Thyroid gland (tissue), 4 donors: ENCODE measurements around the gene MVB12B.

Experiments
- POLR2A ChIP-seq, 2 donors: fragments of 450-650 bp; IDR thresholded peaks; one replicate each; pipeline ENCODE4 v1.6.1; 2017; ENCODE audit warnings: antibody characterized with exemption in 2 of 2, mild to moderate bottlenecking in 2 of 2, moderate library complexity in 1 of 2
- TF ChIP-seq, protein P1 (sequence below), 6 experiments: fragments of 200-600 bp in 3 of 6; fragments of 450-650 bp in 3 of 6; sonication (generic) in 3 of 6; IDR thresholded peaks; one replicate each; pipeline ENCODE4 v1.5.1; 2016 to 2019; ENCODE audit warnings: antibody characterized with exemption in 6 of 6, mild to moderate bottlenecking in 2 of 6, inconsistent platforms in 1 of 6, moderate library complexity in 1 of 6

DNA sequence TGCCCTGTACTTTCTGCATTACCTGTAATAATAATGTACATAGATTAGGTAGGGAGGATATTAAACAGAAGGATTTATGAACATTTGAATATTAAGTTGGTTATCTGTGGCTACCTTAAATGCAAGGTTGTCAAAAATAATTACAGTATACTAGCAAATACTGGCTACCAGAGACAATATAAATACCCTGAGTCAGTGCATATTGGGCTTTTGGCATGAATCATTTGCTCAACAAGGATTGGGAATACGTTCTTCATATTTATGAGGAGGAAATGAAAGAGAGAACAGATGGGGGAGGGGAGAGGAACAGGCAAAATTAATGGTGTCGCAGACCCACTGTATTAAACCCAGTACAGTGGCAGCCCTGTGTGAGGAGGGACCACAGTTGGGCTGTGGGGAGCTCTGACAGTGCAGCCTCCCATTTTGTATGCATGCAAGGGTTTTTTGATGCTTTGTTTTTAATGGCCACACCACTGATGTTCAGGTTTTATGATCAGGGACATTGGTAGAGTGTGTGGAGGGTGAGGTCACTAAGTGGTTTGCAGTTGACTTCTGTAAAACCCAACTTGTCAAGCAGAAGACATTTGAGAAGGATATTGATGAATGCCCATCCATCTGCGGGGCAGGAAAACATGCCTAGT lies 56.9 kb downstream of the MVB12B start:
- TF ChIP-seq, protein P1, sequence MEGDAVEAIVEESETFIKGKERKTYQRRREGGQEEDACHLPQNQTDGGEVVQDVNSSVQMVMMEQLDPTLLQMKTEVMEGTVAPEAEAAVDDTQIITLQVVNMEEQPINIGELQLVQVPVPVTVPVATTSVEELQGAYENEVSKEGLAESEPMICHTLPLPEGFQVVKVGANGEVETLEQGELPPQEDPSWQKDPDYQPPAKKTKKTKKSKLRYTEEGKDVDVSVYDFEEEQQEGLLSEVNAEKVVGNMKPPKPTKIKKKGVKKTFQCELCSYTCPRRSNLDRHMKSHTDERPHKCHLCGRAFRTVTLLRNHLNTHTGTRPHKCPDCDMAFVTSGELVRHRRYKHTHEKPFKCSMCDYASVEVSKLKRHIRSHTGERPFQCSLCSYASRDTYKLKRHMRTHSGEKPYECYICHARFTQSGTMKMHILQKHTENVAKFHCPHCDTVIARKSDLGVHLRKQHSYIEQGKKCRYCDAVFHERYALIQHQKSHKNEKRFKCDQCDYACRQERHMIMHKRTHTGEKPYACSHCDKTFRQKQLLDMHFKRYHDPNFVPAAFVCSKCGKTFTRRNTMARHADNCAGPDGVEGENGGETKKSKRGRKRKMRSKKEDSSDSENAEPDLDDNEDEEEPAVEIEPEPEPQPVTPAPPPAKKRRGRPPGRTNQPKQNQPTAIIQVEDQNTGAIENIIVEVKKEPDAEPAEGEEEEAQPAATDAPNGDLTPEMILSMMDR (IDR thresholded peaks at IDR 0.05): no peak
- no peak for TF ChIP-seq POLR2A (IDR thresholded peaks at IDR 0.05)
